Epithelial cell of proximal tubule (primary cell): ENCODE measurements around the gene RPP25L. TPM values are rescaled to one million over a fixed set of nuclear protein-coding genes. Genes with fewer than 3 reads are reported as not detected.
A peak's percentile ranks its signal among the peaks of the same experiment; 100 is the strongest.

Experiments used
- DNase-seq: peaks from one replicate; pipeline ENCODE4 v3.0.0-alpha.2; 2011; ENCODE audit warnings: low read depth
- H3K4me3 ChIP-seq: 2 replicates; pipeline ENCODE4 v1.5.1; 2011; ENCODE audit warnings: low read depth, mild to moderate bottlenecking, low read length
- CTCF ChIP-seq: conservative IDR thresholded peaks from 2 replicates; pipeline ENCODE4 v1.5.1; 2012; ENCODE audit warnings: low read depth, mild to moderate bottlenecking, low read length
- total RNA-seq: library from RNA; depleted of rRNA; stranded (reverse); fragments of >200 nt; gene quantifications from 2 replicates; pipeline ENCODE4 v1.2.3, GENCODE V29; 2015

Gene RPP25L
- total RNA-seq, 1 donor from 2014 or later, result 31.5 TPM

- DNase-seq, result no peak
- no peak overlapping the region for H3K4me3 ChIP-seq
- no peak for TF ChIP-seq CTCF
Observed at GRCh38 chr9:34607331-34607730, 4.6 kb downstream of the RPP25L start.

- TF ChIP-seq CTCF, result no peak
- H3K4me3 ChIP-seq, result no peak overlapping the region
- no peak for DNase-seq
Observed at GRCh38 chr9:34606905-34607304, 5.0 kb downstream of the RPP25L start.

GRCh38 chr9:34606190-34606589, 5.7 kb downstream of the RPP25L start:
- no peak for DNase-seq
- TF ChIP-seq CTCF, result no peak

GRCh38 chr9:34603610-34604231, 8.2 kb downstream of the RPP25L start:
- no peak for DNase-seq

More at GRCh38 chr9:34606190-34606589, 5.7 kb downstream of the RPP25L start:
- H3K4me3 ChIP-seq, result no peak overlapping the region

GRCh38 chr9:34601937-34602573, 9.8 kb downstream of the RPP25L start:
- H3K4me3 ChIP-seq, result no peak overlapping the region
- DNase-seq, result no peak
- TF ChIP-seq CTCF, result no peak

More at GRCh38 chr9:34603610-34604231, 8.2 kb downstream of the RPP25L start:
- TF ChIP-seq CTCF, result peak; percentile 96
- H3K4me3 ChIP-seq, result no peak overlapping the region

GRCh38 chr9:34600908-34601307, 11.0 kb downstream of the RPP25L start:
- DNase-seq, result no peak
- H3K4me3 ChIP-seq, result no peak overlapping the region
- TF ChIP-seq CTCF, result no peak

GRCh38 chr9:34599546-34599945, 12.4 kb downstream of the RPP25L start:
- TF ChIP-seq CTCF, result no peak
- no peak for DNase-seq
- no peak overlapping the region for H3K4me3 ChIP-seq
